ENCODE measurements around the gene LIPE.

DNA sequence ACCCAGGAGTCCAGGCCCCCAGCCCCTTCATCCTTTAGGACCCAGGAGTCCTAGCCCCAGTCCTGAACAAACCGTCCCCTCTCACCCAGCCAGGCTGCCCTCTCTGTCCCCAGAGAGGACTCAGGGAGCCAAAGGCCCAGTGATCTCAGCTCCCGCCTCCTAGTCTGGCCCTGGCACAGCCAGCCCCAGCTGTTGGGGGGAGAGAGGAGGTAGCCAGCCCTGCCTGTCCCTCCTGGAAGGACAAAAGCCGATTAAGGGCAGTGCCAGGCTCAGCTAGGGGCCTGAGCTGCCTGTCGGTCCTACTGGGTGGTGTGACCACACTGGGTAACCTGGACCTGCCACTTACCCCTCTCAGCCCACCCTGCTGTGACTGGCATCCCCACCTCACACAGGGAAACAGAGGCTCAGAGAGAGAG lies 14.5 kb downstream of the LIPE start:
- TF ChIP-seq POLR2A (IDR thresholded peaks at IDR 0.05) (no peak), EP300 (IDR thresholded peaks at IDR 0.05) (no peak)
- TF ChIP-seq, protein P1, sequence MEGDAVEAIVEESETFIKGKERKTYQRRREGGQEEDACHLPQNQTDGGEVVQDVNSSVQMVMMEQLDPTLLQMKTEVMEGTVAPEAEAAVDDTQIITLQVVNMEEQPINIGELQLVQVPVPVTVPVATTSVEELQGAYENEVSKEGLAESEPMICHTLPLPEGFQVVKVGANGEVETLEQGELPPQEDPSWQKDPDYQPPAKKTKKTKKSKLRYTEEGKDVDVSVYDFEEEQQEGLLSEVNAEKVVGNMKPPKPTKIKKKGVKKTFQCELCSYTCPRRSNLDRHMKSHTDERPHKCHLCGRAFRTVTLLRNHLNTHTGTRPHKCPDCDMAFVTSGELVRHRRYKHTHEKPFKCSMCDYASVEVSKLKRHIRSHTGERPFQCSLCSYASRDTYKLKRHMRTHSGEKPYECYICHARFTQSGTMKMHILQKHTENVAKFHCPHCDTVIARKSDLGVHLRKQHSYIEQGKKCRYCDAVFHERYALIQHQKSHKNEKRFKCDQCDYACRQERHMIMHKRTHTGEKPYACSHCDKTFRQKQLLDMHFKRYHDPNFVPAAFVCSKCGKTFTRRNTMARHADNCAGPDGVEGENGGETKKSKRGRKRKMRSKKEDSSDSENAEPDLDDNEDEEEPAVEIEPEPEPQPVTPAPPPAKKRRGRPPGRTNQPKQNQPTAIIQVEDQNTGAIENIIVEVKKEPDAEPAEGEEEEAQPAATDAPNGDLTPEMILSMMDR (IDR thresholded peaks at IDR 0.05) = no peak
